HEK293 (cell line): Measurements from ENCODE around the gene SARS2.
A peak's percentile ranks its signal among the peaks of the same experiment; 100 is the strongest.

Experiments used
- CTCF ChIA-PET: fragments of 350-600 bp; formaldehyde crosslinking; extraction: SDS; loops from one replicate; lab custom pipeline; 2021; ENCODE audit warnings: antibody characterized with exemption; lab: Yijun Ruan, JAX
- POLR2A ChIA-PET: fragments of 300-600 bp; formaldehyde crosslinking; extraction: SDS; loops from one replicate; lab custom pipeline; 2020; ENCODE audit warnings: antibody characterized with exemption, inconsistent platforms; lab: Yijun Ruan, JAX
- H3K27ac ChIP-seq: fragments of 200-500 bp; sonication (Bioruptor generic); 2 replicates; pipeline ENCODE4 v1.5.1; 2014; ENCODE audit warnings: low read depth, low read length, control low read depth, inconsistent platforms; ENCODE audit errors: extremely low read depth
- H3K36me3 ChIP-seq, 2 experiments: fragments of 200-500 bp in 1 of 2; sonication (Bioruptor generic) in 1 of 2; 1 replicate in 1 of 2; 2 replicates in 1 of 2; pipeline ENCODE4 v1.5.1; 2014 to 2017; ENCODE audit warnings: inconsistent platforms in 2 of 2, low read length in 2 of 2; ENCODE audit not compliant: control insufficient read depth in 2 of 2, insufficient read depth in 1 of 2
- H3K4me1 ChIP-seq: fragments of 200-500 bp; sonication (Bioruptor generic); 2 replicates; pipeline ENCODE4 v1.5.1; 2014; ENCODE audit warnings: mild to moderate bottlenecking, low read length, inconsistent platforms; ENCODE audit not compliant: control insufficient read depth, insufficient read depth
- H3K4me3 ChIP-seq: 2 replicates; pipeline ENCODE4 v1.5.1; 2011; ENCODE audit warnings: low read depth, mild to moderate bottlenecking, control low read depth, low read length, moderate library complexity
- H3K9me3 ChIP-seq: fragments of 200-500 bp; sonication (Bioruptor generic); 2 replicates; pipeline ENCODE4 v1.5.1; 2014; ENCODE audit warnings: low read depth, low read length, inconsistent platforms; ENCODE audit not compliant: control insufficient read depth, insufficient read depth
- EGR2 ChIP-seq: fragments of 450-650 bp; formaldehyde crosslinking; IDR thresholded peaks from 2 replicates; pipeline ENCODE4 v1.5.1; 2016; ENCODE audit warnings: low read depth, missing biosample characterization, missing genetic modification characterization
- GLIS2 ChIP-seq: fragments of 450-650 bp; formaldehyde crosslinking; IDR thresholded peaks from 2 replicates; pipeline ENCODE4 v1.5.1; 2016; ENCODE audit warnings: missing biosample characterization, missing genetic modification characterization
- HOXA7 ChIP-seq: sonication (generic); formaldehyde crosslinking; IDR thresholded peaks from 2 replicates; pipeline ENCODE4 v1.8.1; 2022; ENCODE audit warnings: missing genetic modification reagents, borderline replicate concordance
- YY1 ChIP-seq: fragments of 450-650 bp; formaldehyde crosslinking; IDR thresholded peaks from 2 replicates; pipeline ENCODE4 v1.5.1; 2018; ENCODE audit warnings: missing biosample characterization, missing genetic modification characterization
- ZFHX2 ChIP-seq: fragments of 450-650 bp; formaldehyde crosslinking; conservative IDR thresholded peaks from 2 replicates; pipeline ENCODE4 v1.5.1; 2016; ENCODE audit warnings: missing biosample characterization, missing genetic modification characterization
- ZNF157 ChIP-seq: fragments of 450-650 bp; formaldehyde crosslinking; IDR thresholded peaks from 2 replicates; pipeline ENCODE4 v1.5.1; 2016; ENCODE audit warnings: missing biosample characterization, missing genetic modification characterization
- ZNF26 ChIP-seq: fragments of 450-650 bp; formaldehyde crosslinking; IDR thresholded peaks from 2 replicates; pipeline ENCODE4 v1.5.1; 2016; ENCODE audit warnings: missing biosample characterization, missing genetic modification characterization
- ZNF274 ChIP-seq, 2 experiments: fragments of 200-500 bp in 1 of 2; fragments of 450-650 bp in 1 of 2; sonication (Bioruptor generic) in 1 of 2; formaldehyde crosslinking in 1 of 2; IDR thresholded peaks; 2 replicates each; pipeline versions ENCODE4 v1.5.1 to v1.6.1; 2014 to 2016; ENCODE audit warnings: borderline replicate concordance in 1 of 2, inconsistent platforms in 1 of 2, low read length in 1 of 2, missing biosample characterization in 1 of 2, missing genetic modification characterization in 1 of 2
- ZNF280D ChIP-seq: fragments of 450-650 bp; formaldehyde crosslinking; IDR thresholded peaks from 2 replicates; pipeline ENCODE4 v1.5.1; 2016; ENCODE audit warnings: missing biosample characterization, missing genetic modification characterization
- ZNF324 ChIP-seq: fragments of 450-650 bp; formaldehyde crosslinking; IDR thresholded peaks from 2 replicates; pipeline ENCODE4 v1.5.1; 2016; ENCODE audit warnings: missing biosample characterization, missing genetic modification characterization
- ZNF404 ChIP-seq: fragments of 450-650 bp; formaldehyde crosslinking; IDR thresholded peaks from 2 replicates; pipeline ENCODE4 v1.5.1; 2017; ENCODE audit warnings: missing biosample characterization, missing genetic modification characterization
- ZNF433 ChIP-seq: fragments of 450-650 bp; formaldehyde crosslinking; IDR thresholded peaks from 2 replicates; pipeline ENCODE4 v1.5.1; 2016; ENCODE audit warnings: missing biosample characterization, missing genetic modification characterization, low read depth
- ZNF558 ChIP-seq: fragments of 450-650 bp; formaldehyde crosslinking; IDR thresholded peaks from 2 replicates; pipeline ENCODE4 v1.5.1; 2016; ENCODE audit warnings: missing biosample characterization, missing genetic modification characterization
- ZNF623 ChIP-seq: fragments of 450-650 bp; formaldehyde crosslinking; IDR thresholded peaks from 2 replicates; pipeline ENCODE4 v1.5.1; 2016; ENCODE audit warnings: missing biosample characterization, missing genetic modification characterization
- ZNF768 ChIP-seq: fragments of 450-650 bp; formaldehyde crosslinking; IDR thresholded peaks from 2 replicates; pipeline ENCODE4 v1.5.1; 2018; ENCODE audit warnings: missing biosample characterization, mild to moderate bottlenecking, missing genetic modification characterization

Gene SARS2

GRCh38 chr19:38910488-38910887, 20.1 kb downstream of the SARS2 start (continued):
- no peak for TF ChIP-seq ZNF280D (tag by site-specific recombination)
- no peak for TF ChIP-seq ZNF768 (tag by site-specific recombination)
- TF ChIP-seq ZNF324 (tag by site-specific recombination) = no peak
- TF ChIP-seq ZNF404 (tag by site-specific recombination) = no peak
- TF ChIP-seq ZNF26 (tag by site-specific recombination) = no peak
- no peak for TF ChIP-seq ZNF157 (tag by site-specific recombination)

- Histone ChIP-seq H3K36me3 (peaks cover 30 to 46% of the 10 kb centered on the region in 2 experiments), H3K27ac (no peak overlapping the region; the same call in 1 of the 2 replicates), H3K9me3 (no peaks in the 10 kb centered on the region), H3K4me1 (no peaks in the 10 kb centered on the region), H3K4me3 (no peak overlapping the region)
- ChIA-PET POLR2A (interaction anchor here (0.6 to 1.2 kb wide), 3 partner anchors 9 to 101 kb away, joined by 3 read pairs; partner anchors contain the start of genes ECH1 and NFKBIB), CTCF (interaction anchor here (0.7 to 2.0 kb wide), 3 partner anchors 21 to 1015 kb away, joined by 3 to 7 read pairs (median 5); partner anchors contain the start of genes MRPS12 and SARS2)
- no peak for TF ChIP-seq YY1 (tag by site-specific recombination)
- peak; percentile 87 for TF ChIP-seq ZFHX2 (tag by site-specific recombination)
- TF ChIP-seq ZNF433 (tag by site-specific recombination) = no peak
- TF ChIP-seq ZNF623 (tag by site-specific recombination) = no peak
- peak; percentile 84 for TF ChIP-seq EGR2
Measured at GRCh38 chr19:38908911-38909310, 21.7 kb downstream of the SARS2 start.

- Histone ChIP-seq H3K4me1 (no peaks in the 10 kb centered on the region), H3K36me3 (peaks cover 38 to 46% of the 10 kb centered on the region in 2 experiments), H3K4me3 (no peak overlapping the region), H3K9me3 (no peaks in the 10 kb centered on the region), H3K27ac (no peak overlapping the region)
- TF ChIP-seq ZNF274 (IDR thresholded peaks at IDR 0.05; ENCODE audit: low read length) (no peak), ZNF274 (tag by site-specific recombination; IDR thresholded peaks at IDR 0.05; ENCODE audit: borderline replicate concordance) (peak; percentile 98), GLIS2 (tag by site-specific recombination) (peak; percentile 21; the same call in 1 of the 2 replicates), ZNF558 (no peak)
- ChIA-PET POLR2A (no interaction called here), CTCF (interaction anchor here (0.9 to 2.0 kb wide), 2 partner anchors 20 to 22 kb away, joined by 4 to 7 read pairs; partner anchors contain the start of gene SARS2)
Measured at GRCh38 chr19:38907670-38908069, 22.9 kb downstream of the SARS2 start.

GRCh38 chr19:38907227-38907626, 23.3 kb downstream of the SARS2 start:
- H3K9me3 ChIP-seq = no peaks in the 10 kb centered on the region
- H3K27ac ChIP-seq = 0 out of 2 replicates have a peak overlapping the region, but pooled peaks have one; percentile 4
- no peak overlapping the region for H3K4me3 ChIP-seq
- peaks cover 39 to 46% of the 10 kb centered on the region in 2 experiments for H3K36me3 ChIP-seq
- TF ChIP-seq HOXA7 (CRISPR knock-in tag) = no peak
- ChIA-PET CTCF (interaction anchor here (2.4 kb wide), 1 partner anchor 23 kb away, joined by 10 read pairs; the partner anchor contains the start of genes MRPS12 and SARS2), POLR2A (no interaction called here)
- H3K4me1 ChIP-seq = no peaks in the 10 kb centered on the region
